IMR-90 (cell line): Measurements from ENCODE around the gene BICD1. TPM values are rescaled to one million over a fixed set of nuclear protein-coding genes. Genes with fewer than 3 reads are reported as not detected.
A peak's percentile ranks its signal among the peaks of the same experiment; 100 is the strongest.

Experiments
- ATAC-seq: fragments of 200-7000 bp; cut with Tn5 transposase; 2 replicates; pipeline ENCODE4 v1.9.1; 2020; ENCODE audit warnings: low read depth, mild to moderate bottlenecking, moderate library complexity
- BruUV-seq: library from RNA; stranded (reverse); fragments of 400-500 nt; replicated peaks from 2 replicates; lab custom pipeline; 2021; lab: Mats Ljungman, UMichigan
- CTCF ChIA-PET: fragments of 300-600 bp; formaldehyde crosslinking; extraction: SDS; loops from one replicate; lab custom pipeline; 2021; ENCODE audit warnings: antibody characterized with exemption; lab: Yijun Ruan, JAX
- POLR2A ChIA-PET: fragments of 300-600 bp; sonication (Branson Sonifier 250); formaldehyde crosslinking; loops from one replicate; lab custom pipeline; 2022; ENCODE audit warnings: antibody characterized with exemption; ENCODE audit not compliant: unreplicated experiment; lab: Charles Lee
- DNase-seq: peaks from one replicate; pipeline ENCODE4 v3.0.0; 2013
- H2AFZ ChIP-seq: replicated peaks from 2 replicates; pipeline ENCODE3; 2013; ENCODE audit warnings: low read length, mild to moderate bottlenecking; ENCODE audit not compliant: poor library complexity
- H2AK5ac ChIP-seq: 2 replicates; pipeline ENCODE4 v1.6.1; 2013; ENCODE audit warnings: low read depth, low read length, inconsistent platforms
- H2AK9ac ChIP-seq: replicated peaks from 2 replicates; pipeline ENCODE3; 2013; ENCODE audit warnings: mild to moderate bottlenecking, low read depth, low read length, moderate library complexity; ENCODE audit not compliant: poor library complexity
- H2BK120ac ChIP-seq: 2 replicates; pipeline ENCODE4 v1.6.1; 2013; ENCODE audit warnings: low read depth, low read length, inconsistent platforms
- H2BK15ac ChIP-seq: 3 replicates; pipeline ENCODE4 v1.6.1; 2013; ENCODE audit warnings: low read depth, low read length, inconsistent platforms
- H2BK20ac ChIP-seq: 2 replicates; pipeline ENCODE4 v1.6.1; 2013; ENCODE audit warnings: low read depth, mild to moderate bottlenecking, inconsistent platforms, low read length, moderate library complexity
- H2BK5ac ChIP-seq: 2 replicates; pipeline ENCODE4 v1.6.1; 2013; ENCODE audit warnings: mild to moderate bottlenecking, low read depth, low read length, inconsistent platforms; ENCODE audit not compliant: poor library complexity, severe bottlenecking
- H3K14ac ChIP-seq: replicated peaks from 2 replicates; pipeline ENCODE4 v1.6.1; 2013; ENCODE audit warnings: low read depth, low read length, inconsistent platforms
- H3K18ac ChIP-seq: 2 replicates; pipeline ENCODE4 v1.6.1; 2013; ENCODE audit warnings: low read depth, low read length, control low read depth
- H3K23ac ChIP-seq: 2 replicates; pipeline ENCODE4 v1.6.1; 2013; ENCODE audit warnings: low read depth, low read length, inconsistent platforms
- H3K27ac ChIP-seq: 2 replicates; pipeline ENCODE4 v1.5.1; 2013; ENCODE audit warnings: mild to moderate bottlenecking, control low read depth, low read length; ENCODE audit not compliant: insufficient read depth
- H3K27me3 ChIP-seq: 2 replicates; pipeline ENCODE4 v1.6.1; 2013; ENCODE audit warnings: low read length; ENCODE audit not compliant: control insufficient read depth, insufficient read depth
- H3K36me3 ChIP-seq: 2 replicates; pipeline ENCODE4 v1.6.1; 2013; ENCODE audit warnings: low read length, mixed read lengths; ENCODE audit not compliant: control insufficient read depth, insufficient read depth
- H3K4ac ChIP-seq: 2 replicates; pipeline ENCODE4 v1.6.1; 2013; ENCODE audit warnings: low read depth, low read length, inconsistent platforms
- H3K4me1 ChIP-seq: 2 replicates; pipeline ENCODE4 v1.6.1; 2013; ENCODE audit warnings: low read length, mixed read lengths; ENCODE audit not compliant: control insufficient read depth, insufficient read depth
- H3K4me2 ChIP-seq: 2 replicates; pipeline ENCODE4 v1.6.1; 2013; ENCODE audit warnings: low read depth, mild to moderate bottlenecking, control low read depth, low read length, moderate library complexity
- H3K4me3 ChIP-seq: 2 replicates; pipeline ENCODE4 v1.5.1; 2013; ENCODE audit warnings: low read depth, mild to moderate bottlenecking, control low read depth, low read length, moderate library complexity; ENCODE audit not compliant: insufficient read depth
- H3K56ac ChIP-seq: 2 replicates; pipeline ENCODE4 v1.6.1; 2013; ENCODE audit warnings: low read length, inconsistent platforms; ENCODE audit not compliant: insufficient read depth; ENCODE audit errors: extremely low read depth
- H3K79me1 ChIP-seq, 2 experiments: 2 replicates each; pipeline ENCODE4 v1.6.1; 2013; ENCODE audit warnings: low read length in 2 of 2, inconsistent platforms in 1 of 2, low read depth in 1 of 2
- H3K9ac ChIP-seq: 2 replicates; pipeline ENCODE4 v1.6.1; 2013; ENCODE audit warnings: low read depth, low read length, control low read depth
- H3K9me1 ChIP-seq: 2 replicates; pipeline ENCODE4 v1.6.1; 2013; ENCODE audit warnings: low read length, inconsistent platforms; ENCODE audit not compliant: insufficient read depth
- H3K9me3 ChIP-seq: 2 replicates; pipeline ENCODE4 v1.6.1; 2013; ENCODE audit warnings: low read length; ENCODE audit not compliant: control insufficient read depth, insufficient read depth
- H4K20me1 ChIP-seq: 2 replicates; pipeline ENCODE4 v1.6.1; 2013; ENCODE audit warnings: low read length, inconsistent platforms; ENCODE audit not compliant: insufficient read depth
- H4K5ac ChIP-seq: 2 replicates; pipeline ENCODE4 v1.6.1; 2013; ENCODE audit warnings: mild to moderate bottlenecking, low read depth, low read length, control low read depth
- H4K8ac ChIP-seq, 2 experiments: 2 replicates each; pipeline ENCODE4 v1.6.1; 2013; ENCODE audit warnings: low read depth in 2 of 2, low read length in 2 of 2, control low read depth in 1 of 2, inconsistent platforms in 1 of 2
- H4K91ac ChIP-seq: 2 replicates; pipeline ENCODE4 v1.6.1; 2013; ENCODE audit warnings: low read depth, low read length, inconsistent platforms; ENCODE audit not compliant: insufficient read depth
- CHD1 ChIP-seq: IDR thresholded peaks from 2 replicates; pipeline ENCODE4 v1.6.1; 2012; ENCODE audit warnings: low read depth, low read length, improper control_type of control experiment
- CTCF ChIP-seq: conservative IDR thresholded peaks from 2 replicates; pipeline ENCODE4 v1.5.1; 2012; ENCODE audit warnings: mild to moderate bottlenecking, low read depth, low read length, improper control_type of control experiment
- MAFK ChIP-seq: IDR thresholded peaks from 2 replicates; pipeline ENCODE4 v1.6.1; 2012; ENCODE audit warnings: low read depth, low read length, improper control_type of control experiment
- MXI1 ChIP-seq: IDR thresholded peaks from 2 replicates; pipeline ENCODE4 v1.6.1; 2012; ENCODE audit warnings: low read depth, mild to moderate bottlenecking, low read length, moderate library complexity, borderline replicate concordance
- RFX5 ChIP-seq: IDR thresholded peaks from 2 replicates; pipeline ENCODE4 v1.8.0; 2012; ENCODE audit warnings: low read depth, mild to moderate bottlenecking, low read length, moderate library complexity
- WGBS, 2 experiments: methylation state at CpG; one replicate each; pipeline versions ENCODE4 v1.1.5 to v1.1.7; 2013; ENCODE audit warnings: missing lambda C conversion rate in 2 of 2; ENCODE audit not compliant: insufficient read length in 1 of 2; ENCODE audit errors: extremely low coverage in 2 of 2; 5-methylcytosine and 5-hydroxymethylcytosine counted together
- dilution Hi-C: fragments of 300-500 bp; cut with HindIII; formaldehyde crosslinking; loops from one replicate; pipeline ENCODE4 v1.14.3; 2018; ENCODE audit warnings: low sequenced_read_pairs; ENCODE audit not compliant: unreplicated experiment
- in situ Hi-C: fragments of 300-500 bp; cut with MboI; formaldehyde crosslinking; loops from 3 replicates; pipeline ENCODE4 v1.14.3; 2019; ENCODE audit warnings: low sequenced_read_pairs, inconsistent platforms, mixed read lengths
- intact Hi-C: fragments of 100-400 bp; cut with micrococcal nuclease; formaldehyde crosslinking; loops from 2 replicates; pipeline ENCODE4 v1.10.0; 2022
- polyA plus RNA-seq, 3 experiments: library from polyadenylated mRNA; depleted of rRNA; stranded (reverse); fragments of >200 nt; gene quantifications; 2 replicates each; pipeline ENCODE4 v1.2.3, GENCODE V29; 2012; ENCODE audit warnings: low replicate concordance in 1 of 3
- total RNA-seq: library from RNA; depleted of rRNA; stranded (reverse); fragments of >200 nt; gene quantifications from 2 replicates; pipeline ENCODE4 v1.2.3, GENCODE V29; 2012

Gene BICD1
- total and polyA plus RNA-seq, 2 of the 4 experiments (the other 2 are of a cell fraction), result 17.2 to 21.8 TPM

GRCh38 chr12:32309811-32310736 is 203.4 kb downstream of the BICD1 start:
- H2BK20ac ChIP-seq, result no peak overlapping the region
- dilution Hi-C loops (no loop called here), intact Hi-C loops (loop anchor here (5.0 kb wide), 1 partner anchor 353 kb away; the partner anchor contains the start of gene RESF1), in situ Hi-C loops (loop anchor here (10.0 to 25.0 kb wide), 4 partner anchors 65 to 923 kb away; partner anchors contain the start of gene ETFBKMT)
- peaks cover 3% of the 10 kb centered on the region; the same call in 1 of the 2 replicates for H4K20me1 ChIP-seq
- H3K27me3 ChIP-seq, result no peaks in the 10 kb centered on the region
- no peak overlapping the region for H4K91ac ChIP-seq
- no peak overlapping the region for H2BK15ac ChIP-seq
- 69% methylated on average over 2 of the region's 10 CpGs; no CpG with 5 or more reads in 1 of the 2 experiments for WGBS, 2 experiments
- POLR2A ChIA-PET, result interaction anchor here (0.6 kb wide), 1 partner anchor 246 kb away, joined by 3 read pairs; no protein-coding TSS in a partner anchor
- ATAC-seq (no peak), DNase-seq (peak; percentile 29)
- peaks cover 6% of the 10 kb centered on the region for H3K36me3 ChIP-seq
- no peak overlapping the region for H3K18ac ChIP-seq
- no peaks in the 10 kb centered on the region for H3K9me3 ChIP-seq
- no peak overlapping the region for H3K14ac ChIP-seq
- H3K23ac ChIP-seq, result no peak overlapping the region
- H3K9ac ChIP-seq, result no peak overlapping the region
- peaks cover 2% of the 10 kb centered on the region; the same call in 1 of the 2 replicates for H3K4me1 ChIP-seq
- no peak overlapping the region for H3K4me3 ChIP-seq
- H3K4me2 ChIP-seq, result no peak overlapping the region
- H3K79me1 ChIP-seq, result peaks cover 10 to 24% of the 10 kb centered on the region in 2 experiments; a peak in 3 of 4 replicates
- no peak overlapping the region for H3K56ac ChIP-seq
- no peak overlapping the region for H2AK5ac ChIP-seq
- no peak for TF ChIP-seq MAFK
- TF ChIP-seq CHD1, result no peak
- TF ChIP-seq RFX5, result no peak
- TF ChIP-seq CTCF, result no peak
- no peak for TF ChIP-seq MXI1
- no peak overlapping the region for H4K5ac ChIP-seq
- H3K4ac ChIP-seq, result no peak overlapping the region
- no peak overlapping the region for H2AFZ ChIP-seq
- no peak overlapping the region for H2AK9ac ChIP-seq
- no peak overlapping the region for H2BK120ac ChIP-seq
- CTCF ChIA-PET, result no interaction called here
- H3K9me1 ChIP-seq, result no peaks in the 10 kb centered on the region
- no TSS peak for BruUV-seq
- no peak overlapping the region for H2BK5ac ChIP-seq
- no peak overlapping the region for H4K8ac ChIP-seq
- no peak overlapping the region for H3K27ac ChIP-seq
